ENCODE measurements around the gene PIMREG. TPM values are rescaled to one million over a fixed set of nuclear protein-coding genes. Genes with fewer than 3 reads are reported as not detected.

PIMREG gene
- total RNA-seq, 1 experiment from 2014 or later = 52.2 TPM

DNA sequence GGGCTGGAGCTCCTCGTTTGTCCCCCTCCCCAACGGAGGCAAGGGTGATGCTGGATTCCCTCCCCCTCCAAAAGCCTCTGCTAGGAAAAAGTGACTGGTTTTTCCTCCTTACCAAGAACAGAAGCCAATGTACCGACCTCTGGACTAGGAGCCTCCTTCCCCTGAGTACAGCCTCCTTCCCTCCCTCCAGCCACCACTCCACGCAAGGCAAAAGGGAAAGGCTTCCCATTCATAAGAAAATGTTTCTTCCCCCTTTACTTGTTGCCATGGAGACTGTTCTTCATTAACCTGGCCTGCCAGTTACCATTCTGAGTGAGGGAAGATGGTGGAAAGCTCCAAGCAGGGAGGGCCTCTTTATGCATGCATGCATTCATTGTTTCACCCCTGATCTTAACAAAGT is 4.3 kb upstream of the PIMREG start:
- POLR2A ChIA-PET (ENCODE audit: unreplicated experiment) = no interaction called here
- no peak overlapping the region for H3K27ac ChIP-seq
- H2AFZ ChIP-seq = no peak overlapping the region
- H3K9me3 ChIP-seq (ENCODE audit: insufficient read depth, low read depth) = no peaks in the 10 kb centered on the region
- no peak for DNase-seq
- H3K27me3 ChIP-seq (ENCODE audit: insufficient read depth, low read depth) = peaks cover 24% of the 10 kb centered on the region
- no peaks in the 10 kb centered on the region for H3K36me3 ChIP-seq (ENCODE audit: low read depth)
- H4K20me1 ChIP-seq (ENCODE audit: insufficient read depth) = no peaks in the 10 kb centered on the region
- H3K4me3 ChIP-seq = no peak overlapping the region
- peaks cover 5% of the 10 kb centered on the region; the same call in 1 of the 2 replicates for H3K4me1 ChIP-seq (replicated peaks; ENCODE audit: insufficient read depth)
- TF ChIP-seq EZH2 (IDR thresholded peaks at IDR 0.05; ENCODE audit: low read depth) (no peak), CTCF (conservative IDR thresholded peaks at IDR 0.05) (no peak)
- CTCF ChIA-PET = no interaction called here
- peaks cover 15% of the 10 kb centered on the region; the same call in 1 of the 2 replicates for H3F3A ChIP-seq (ENCODE audit: insufficient read depth, low read depth)
- H3K4me2 ChIP-seq = no peak overlapping the region
- no peaks in the 10 kb centered on the region for H3K79me2 ChIP-seq (ENCODE audit: low read depth)
- no peaks in the 10 kb centered on the region for H3K9me2 ChIP-seq (ENCODE audit: insufficient read depth)
- BruUV-seq (replicated peaks) = no TSS peak
- intact Hi-C loops (cut with micrococcal nuclease; ENCODE audit: unreplicated experiment) = no loop called here

GRCh38 chr17:6442775-6443174 is 1.5 kb upstream of the PIMREG start:
- Histone ChIP-seq H3K79me2 (ENCODE audit: low read depth) (no peaks in the 10 kb centered on the region), H3K27me3 (ENCODE audit: insufficient read depth, low read depth) (peaks cover 6% of the 10 kb centered on the region; the same call in 1 of the 2 replicates), H3K4me1 (replicated peaks; ENCODE audit: insufficient read depth) (peaks cover 5% of the 10 kb centered on the region; the same call in 1 of the 2 replicates), H3K9me2 (ENCODE audit: insufficient read depth) (no peaks in the 10 kb centered on the region), H4K20me1 (ENCODE audit: insufficient read depth) (no peaks in the 10 kb centered on the region), H3K4me2 (peak overlapping the region; percentile 99), H3K36me3 (ENCODE audit: low read depth) (no peaks in the 10 kb centered on the region), H3F3A (ENCODE audit: insufficient read depth, low read depth) (peaks cover 15% of the 10 kb centered on the region; the same call in 1 of the 2 replicates), H3K27ac (no peak overlapping the region), H3K4me3 (peak overlapping the region; percentile 90; the same call in 1 of the 2 replicates), H2AFZ (no peak overlapping the region), H3K9me3 (ENCODE audit: insufficient read depth, low read depth) (no peaks in the 10 kb centered on the region)
- ChIA-PET CTCF (no interaction called here), POLR2A (ENCODE audit: unreplicated experiment) (no interaction called here)
- intact Hi-C loops (cut with micrococcal nuclease; ENCODE audit: unreplicated experiment) = no loop called here
- DNase-seq = no peak
- no TSS peak for BruUV-seq (replicated peaks)
- TF ChIP-seq CTCF (conservative IDR thresholded peaks at IDR 0.05) (no peak), EZH2 (IDR thresholded peaks at IDR 0.05; ENCODE audit: low read depth) (no peak)

GRCh38 chr17:6444571-6445335 is 498 bp downstream of the PIMREG start:
- Histone ChIP-seq H3K4me3 (peak overlapping the region; percentile 90), H3K27ac (no peak overlapping the region), H3K9me3 (ENCODE audit: insufficient read depth, low read depth) (no peaks in the 10 kb centered on the region), H3K27me3 (ENCODE audit: insufficient read depth, low read depth) (0 out of 2 replicates have a peak, but pooled peaks cover 5% of the 10 kb centered on the region), H3K79me2 (ENCODE audit: low read depth) (no peaks in the 10 kb centered on the region), H4K20me1 (ENCODE audit: insufficient read depth) (no peaks in the 10 kb centered on the region), H3K9me2 (ENCODE audit: insufficient read depth) (no peaks in the 10 kb centered on the region), H3K36me3 (ENCODE audit: low read depth) (no peaks in the 10 kb centered on the region), H3K4me1 (replicated peaks; ENCODE audit: insufficient read depth) (peaks cover 5% of the 10 kb centered on the region; the same call in 1 of the 2 replicates), H2AFZ (peak overlapping the region; percentile 99), H3K4me2 (peak overlapping the region; percentile 99), H3F3A (ENCODE audit: insufficient read depth, low read depth) (peaks cover 15% of the 10 kb centered on the region; the same call in 1 of the 2 replicates)
- TSS peak; percentile 65 for BruUV-seq (replicated peaks)
- DNase-seq = no peak
- POLR2A ChIA-PET (ENCODE audit: unreplicated experiment) = interaction anchor here (0.5 to 0.7 kb wide), 4 partner anchors 164 to 424 kb away, joined by 3 to 6 read pairs (median 4); no protein-coding TSS in a partner anchor
- intact Hi-C loops (cut with micrococcal nuclease; ENCODE audit: unreplicated experiment) = loop anchor here (1.0 kb wide), 1 partner anchor 27 kb away; no protein-coding TSS in a partner anchor
- CTCF ChIA-PET = no interaction called here
- no peak for TF ChIP-seq CTCF (conservative IDR thresholded peaks at IDR 0.05)
- TF ChIP-seq EZH2 (IDR thresholded peaks at IDR 0.05; ENCODE audit: low read depth) = no peak
